B cell (primary cell): ENCODE results near the gene NOS1AP. TPM values are rescaled to one million over a fixed set of nuclear protein-coding genes. Genes with fewer than 3 reads are reported as not detected.

ENCODE experiments used
- ATAC-seq: fragments of 200-7000 bp; cut with Tn5 transposase; one replicate; pipeline ENCODE4 v1.10.0; 2021; ENCODE audit warnings: low read depth, mild to moderate bottlenecking, moderate number of reproducible peaks, moderate library complexity
- CTCF ChIA-PET: fragments of 350-600 bp; sonication (Branson Sonifier 250); formaldehyde crosslinking; loops from one replicate; lab custom pipeline; 2021; ENCODE audit warnings: antibody characterized with exemption, inconsistent platforms; lab: Charles Lee
- POLR2A ChIA-PET: fragments of 350-600 bp; sonication (Branson Sonifier 250); formaldehyde crosslinking; loops from one replicate; lab custom pipeline; 2021; ENCODE audit warnings: antibody characterized with exemption; lab: Charles Lee
- DNase-seq: peaks from one replicate; pipeline ENCODE4 v3.0.0; 2013
- H2AFZ ChIP-seq: 2 replicates; pipeline ENCODE4 v1.6.1; 2012; ENCODE audit warnings: mild to moderate bottlenecking, low read depth, low read length; ENCODE audit not compliant: insufficient read depth, poor library complexity, severe bottlenecking
- H3K27ac ChIP-seq, 2 donors: 1 replicate in 1 of 2; 2 replicates in 1 of 2; pipeline ENCODE4 v1.5.1; 2012 to 2013; ENCODE audit warnings: low read length in 2 of 2, mild to moderate bottlenecking in 2 of 2, moderate library complexity in 1 of 2
- H3K27me3 ChIP-seq, 4 experiments: fragments of 200-600 bp in 1 of 4; sonication (generic) in 1 of 4; replicated peaks in 1 of 4; 1 replicate in 2 of 4; 2 replicates in 2 of 4; pipeline versions ENCODE4 v1.6.1 to v1.7.0; 2013 to 2016; ENCODE audit warnings: low read length in 3 of 4, mild to moderate bottlenecking in 2 of 4, mixed read lengths in 1 of 4, moderate library complexity in 1 of 4; ENCODE audit not compliant: insufficient read depth in 4 of 4, control insufficient read depth in 3 of 4; ENCODE audit errors: control extremely low read depth in 1 of 4
- H3K36me3 ChIP-seq, 2 experiments: replicated peaks in 1 of 2; 1 replicate in 1 of 2; 2 replicates in 1 of 2; pipeline versions ENCODE4 v1.6.1 to v1.7.1; 2013; ENCODE audit warnings: low read length in 1 of 2; ENCODE audit not compliant: insufficient read depth in 2 of 2, control insufficient read depth in 1 of 2; ENCODE audit errors: control extremely low read depth in 1 of 2, extremely low read depth in 1 of 2
- H3K4me1 ChIP-seq, 2 donors: fragments of 200-600 bp in 1 of 2; sonication (generic) in 1 of 2; 1 replicate in 1 of 2; 2 replicates in 1 of 2; pipeline versions ENCODE4 v1.5.1 to v1.6.1; 2013 to 2017; ENCODE audit warnings: low read length in 2 of 2; ENCODE audit not compliant: control insufficient read depth in 2 of 2, insufficient read depth in 2 of 2
- H3K4me2 ChIP-seq: replicated peaks from 2 replicates; pipeline ENCODE3; 2012; ENCODE audit warnings: mild to moderate bottlenecking, low read depth, low read length; ENCODE audit not compliant: poor library complexity, severe bottlenecking
- H3K4me3 ChIP-seq, 5 experiments: fragments of 200-600 bp in 1 of 5; sonication (generic) in 1 of 5; 1 replicate in 3 of 5; 2 replicates in 2 of 5; pipeline versions ENCODE4 v1.5.1 to v1.7.0; 2011 to 2016; ENCODE audit warnings: low read length in 4 of 5, mild to moderate bottlenecking in 4 of 5, low read depth in 2 of 5, control low read depth in 1 of 5, moderate library complexity in 1 of 5; ENCODE audit not compliant: insufficient read depth in 1 of 5; ENCODE audit errors: control extremely low read depth in 1 of 5, extremely low read depth in 1 of 5
- H3K79me2 ChIP-seq: fragments of 200-600 bp; sonication (generic); one replicate; pipeline ENCODE4 v1.6.0; 2016; ENCODE audit warnings: low read length; ENCODE audit not compliant: control insufficient read depth, insufficient read depth
- H3K9ac ChIP-seq: fragments of 200-600 bp; sonication (generic); 2 replicates; pipeline ENCODE4 v1.6.1; 2017; ENCODE audit warnings: mild to moderate bottlenecking, low read length, moderate library complexity
- H3K9me3 ChIP-seq, 3 donors: one replicate each; pipeline versions ENCODE4 v1.6.1 to v1.7.1; 2013; ENCODE audit warnings: low read length in 2 of 3; ENCODE audit not compliant: control insufficient read depth in 2 of 3, insufficient read depth in 1 of 3; ENCODE audit errors: control extremely low read depth in 1 of 3
- H4K20me1 ChIP-seq: 2 replicates; pipeline ENCODE4 v1.6.0; 2012; ENCODE audit warnings: mild to moderate bottlenecking, low read length; ENCODE audit not compliant: insufficient read depth, control insufficient read depth, poor library complexity, severe bottlenecking
- H3K27ac Mint-ChIP-seq: one replicate; pipeline ENCODE4 v1.8.0; 2021; ENCODE audit warnings: mixed read lengths
- H3K27me3 Mint-ChIP-seq: one replicate; pipeline ENCODE4 v1.8.0; 2021; ENCODE audit warnings: mixed read lengths
- H3K4me1 Mint-ChIP-seq: one replicate; pipeline ENCODE4 v1.8.0; 2021; ENCODE audit warnings: mixed read lengths
- H3K4me3 Mint-ChIP-seq: one replicate; pipeline ENCODE4 v1.8.0; 2021; ENCODE audit warnings: mixed read lengths
- H3K9me3 Mint-ChIP-seq: one replicate; pipeline ENCODE4 v1.8.0; 2022; ENCODE audit warnings: mixed read lengths; ENCODE audit not compliant: insufficient read depth
- CTCF ChIP-seq: fragments of 200-600 bp; IDR thresholded peaks from one replicate; pipeline ENCODE4 v1.8.0; 2022; ENCODE audit warnings: antibody characterized with exemption, mild to moderate bottlenecking
- EZH2 ChIP-seq: IDR thresholded peaks from 2 replicates; pipeline ENCODE4 v1.6.1; 2012; ENCODE audit warnings: borderline replicate concordance, low read depth, mild to moderate bottlenecking, moderate library complexity, low read length; ENCODE audit not compliant: insufficient read depth, poor library complexity, severe bottlenecking
- WGBS: methylation state at CpG from one replicate; pipeline ENCODE4 v1.1.5; 2013; ENCODE audit warnings: missing lambda C conversion rate; ENCODE audit not compliant: insufficient coverage; 5-methylcytosine and 5-hydroxymethylcytosine counted together
- intact Hi-C: fragments of 100-400 bp; cut with micrococcal nuclease; formaldehyde crosslinking; loops from one replicate; pipeline ENCODE4 v1.10.0; 2022
- polyA plus RNA-seq: library from polyadenylated mRNA; depleted of rRNA; stranded (reverse); fragments of >200 nt; gene quantifications from 2 replicates; pipeline ENCODE4 v1.2.3, GENCODE V29; 2012
- total RNA-seq, 2 donors: library from RNA; stranded (reverse); fragments of 120-200 nt in 1 of 2; gene quantifications; 1 replicate in 1 of 2; 2 replicates in 1 of 2; pipeline versions ENCODE4 v1.2.3 to v1.2.4, GENCODE V29; 2013 to 2022

NOS1AP gene
- total and polyA plus RNA-seq, 2 donors (not counting 1 experiment from before 2014, with no cell fraction given) = 0.32 TPM; not detected in 1

- intact Hi-C loops = no loop called here
- Histone ChIP-seq H3K9me3 (no peaks in the 10 kb centered on the region), H3K4me3 (no peak overlapping the region), H3K36me3 (no peaks in the 10 kb centered on the region), H3K4me1 (no peaks in the 10 kb centered on the region), H3K4me2 (no peak overlapping the region), H3K79me2 (no peaks in the 10 kb centered on the region), H4K20me1 (no peaks in the 10 kb centered on the region), H3K9ac (no peak overlapping the region), H3K27ac (no peak overlapping the region), H3K27me3 (no peaks in the 10 kb centered on the region), H2AFZ (no peak overlapping the region)
- no peak overlapping the region for H3K4me3 Mint-ChIP-seq
- no peaks in the 10 kb centered on the region for H3K9me3 Mint-ChIP-seq
- CTCF ChIA-PET = no interaction called here
- no peaks in the 10 kb centered on the region for H3K4me1 Mint-ChIP-seq
- POLR2A ChIA-PET = no interaction called here
- 83% methylated on average over 1 of the region's 1 CpG for WGBS
- H3K27me3 Mint-ChIP-seq = peaks cover 3% of the 10 kb centered on the region
- no peak overlapping the region for H3K27ac Mint-ChIP-seq
- no peak for ATAC-seq
- no peak for DNase-seq
- TF ChIP-seq CTCF = no peak
- no peak for TF ChIP-seq EZH2
Measured at GRCh38 chr1:162373072-162373427, 303.6 kb downstream of the NOS1AP start.

GRCh38 chr1:162373541-162374260, 304.2 kb downstream of the NOS1AP start:
- Histone ChIP-seq H3K4me1 (no peaks in the 10 kb centered on the region), H3K36me3 (no peaks in the 10 kb centered on the region), H2AFZ (no peak overlapping the region), H3K27me3 (no peaks in the 10 kb centered on the region), H3K9me3 (no peaks in the 10 kb centered on the region), H3K79me2 (no peaks in the 10 kb centered on the region), H3K9ac (no peak overlapping the region), H3K4me2 (no peak overlapping the region), H3K4me3 (no peak overlapping the region), H4K20me1 (no peaks in the 10 kb centered on the region), H3K27ac (no peak overlapping the region)
- intact Hi-C loops = no loop called here
- ChIA-PET POLR2A (no interaction called here), CTCF (no interaction called here)
- Mint-ChIP-seq H3K4me1 (no peaks in the 10 kb centered on the region), H3K27ac (no peak overlapping the region), H3K4me3 (no peak overlapping the region), H3K9me3 (no peaks in the 10 kb centered on the region), H3K27me3 (peaks cover 3% of the 10 kb centered on the region)
- ATAC-seq = no peak
- WGBS = 98% methylated on average over 8 of the region's 8 CpGs
- DNase-seq = no peak
- TF ChIP-seq EZH2 (no peak), CTCF (no peak)
